ENCODE measurements around the gene PDSS2.
"Not testable (repeated sequence)": the region's sequence is repeated elsewhere in the genome, so short reads cannot be mapped to it uniquely, and the experiment has no call there.

PDSS2 gene

GRCh38 chr6:107209406-107210305 lies 249.7 kb downstream of the PDSS2 start:
- no peak for FAIRE-seq

GRCh38 chr6:107207251-107207873 lies 252.0 kb downstream of the PDSS2 start:
- no peak for FAIRE-seq

- FAIRE-seq = no peak
Observed at GRCh38 chr6:107205058-107205998, 254.0 kb downstream of the PDSS2 start.

GRCh38 chr6:107202876-107203468 lies 256.4 kb downstream of the PDSS2 start:
- FAIRE-seq = no peak

GRCh38 chr6:107198631-107199416 lies 260.5 kb downstream of the PDSS2 start:
- FAIRE-seq = no peak

- FAIRE-seq = no peak
Observed at GRCh38 chr6:107196152-107196551, 263.2 kb downstream of the PDSS2 start.

GRCh38 chr6:107194723-107195122 lies 264.6 kb downstream of the PDSS2 start:
- FAIRE-seq = not testable (repeated sequence)

GRCh38 chr6:107192830-107193229 lies 266.5 kb downstream of the PDSS2 start:
- FAIRE-seq = no peak

- no peak for FAIRE-seq
Observed at GRCh38 chr6:107187630-107188029, 271.7 kb downstream of the PDSS2 start.

GRCh38 chr6:107186047-107186446 lies 273.3 kb downstream of the PDSS2 start:
- no peak for FAIRE-seq

GRCh38 chr6:107185391-107185970 lies 273.9 kb downstream of the PDSS2 start:
- FAIRE-seq = no peak

GRCh38 chr6:107184435-107184834 lies 274.9 kb downstream of the PDSS2 start:
- no peak for FAIRE-seq

- no peak for FAIRE-seq
Observed at GRCh38 chr6:107180099-107180498, 279.3 kb downstream of the PDSS2 start.

GRCh38 chr6:107179004-107179403 lies 280.4 kb downstream of the PDSS2 start:
- FAIRE-seq = no peak

GRCh38 chr6:107173779-107174178 lies 285.6 kb downstream of the PDSS2 start:
- FAIRE-seq = no peak

GRCh38 chr6:107171513-107171912 lies 287.9 kb downstream of the PDSS2 start:
- no peak for FAIRE-seq

GRCh38 chr6:107164299-107164698 lies 295.1 kb downstream of the PDSS2 start:
- not testable (repeated sequence) for FAIRE-seq

GRCh38 chr6:107161521-107161920 lies 297.8 kb downstream of the PDSS2 start:
- no peak for FAIRE-seq

GRCh38 chr6:107156617-107157016 lies 302.7 kb downstream of the PDSS2 start:
- FAIRE-seq = no peak

- FAIRE-seq = no peak
Observed at GRCh38 chr6:107154801-107155160, 304.6 kb downstream of the PDSS2 start.

- FAIRE-seq = no peak
Observed at GRCh38 chr6:107154131-107154800, 305.1 kb downstream of the PDSS2 start.

Data from A204.1 (cell line).